ENCODE measurements around the gene SULT4A1. TPM values are rescaled to one million over a fixed set of nuclear protein-coding genes. Genes with fewer than 3 reads are reported as not detected.
A peak's percentile ranks its signal among the peaks of the same experiment; 100 is the strongest.

SULT4A1 gene
- total RNA-seq, 1 donor from 2014 or later, result 1.7 TPM

- DNase-seq (ENCODE audit: low spot score), result peak; percentile 39
Observed at GRCh38 chr22:43847376-43848289, 14.7 kb downstream of the SULT4A1 start.

DNA sequence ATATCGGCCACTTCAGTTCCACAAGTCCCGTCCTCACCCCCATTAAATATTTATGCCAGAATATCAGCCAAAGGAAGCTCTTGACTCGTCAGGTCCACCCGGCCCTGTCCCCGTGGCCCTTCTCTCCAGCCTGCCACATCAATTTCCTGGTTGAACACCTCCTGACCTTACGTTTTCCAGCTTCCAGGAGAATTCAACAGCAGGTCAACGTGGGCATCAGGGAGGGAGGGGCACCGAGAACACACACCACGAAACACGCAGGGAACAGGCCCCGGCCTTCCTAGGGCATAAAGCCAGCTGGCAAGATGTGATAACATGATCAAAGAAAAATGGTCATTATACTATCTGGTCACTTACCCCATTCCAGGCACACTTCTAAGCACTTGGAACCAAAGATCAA, 15.3 kb downstream of the SULT4A1 start:
- no peak for DNase-seq (ENCODE audit: low spot score)

DNA sequence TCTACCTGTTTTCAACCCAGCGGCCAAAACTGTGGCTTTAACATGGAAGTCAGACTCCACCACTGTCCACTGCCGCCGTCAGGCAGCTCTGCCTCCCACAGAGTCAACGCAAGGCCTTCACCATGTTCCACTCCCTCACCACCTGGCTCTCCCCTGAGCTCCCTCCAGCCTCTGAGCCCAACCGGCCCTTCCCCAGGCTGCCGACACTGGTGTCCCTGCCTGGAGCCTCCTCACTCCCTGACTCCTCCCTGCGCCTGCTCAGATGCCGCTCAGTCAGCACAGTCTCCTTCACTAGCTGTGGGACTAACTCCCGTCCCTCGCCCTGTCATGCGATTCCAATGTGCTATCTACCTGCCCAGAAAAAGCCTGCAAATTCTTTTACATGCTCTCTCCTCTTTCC, 16.3 kb downstream of the SULT4A1 start:
- no peak for DNase-seq (ENCODE audit: low spot score)

- DNase-seq (ENCODE audit: low spot score), result no peak
Observed at GRCh38 chr22:43844560-43845545, 17.5 kb downstream of the SULT4A1 start.

DNA sequence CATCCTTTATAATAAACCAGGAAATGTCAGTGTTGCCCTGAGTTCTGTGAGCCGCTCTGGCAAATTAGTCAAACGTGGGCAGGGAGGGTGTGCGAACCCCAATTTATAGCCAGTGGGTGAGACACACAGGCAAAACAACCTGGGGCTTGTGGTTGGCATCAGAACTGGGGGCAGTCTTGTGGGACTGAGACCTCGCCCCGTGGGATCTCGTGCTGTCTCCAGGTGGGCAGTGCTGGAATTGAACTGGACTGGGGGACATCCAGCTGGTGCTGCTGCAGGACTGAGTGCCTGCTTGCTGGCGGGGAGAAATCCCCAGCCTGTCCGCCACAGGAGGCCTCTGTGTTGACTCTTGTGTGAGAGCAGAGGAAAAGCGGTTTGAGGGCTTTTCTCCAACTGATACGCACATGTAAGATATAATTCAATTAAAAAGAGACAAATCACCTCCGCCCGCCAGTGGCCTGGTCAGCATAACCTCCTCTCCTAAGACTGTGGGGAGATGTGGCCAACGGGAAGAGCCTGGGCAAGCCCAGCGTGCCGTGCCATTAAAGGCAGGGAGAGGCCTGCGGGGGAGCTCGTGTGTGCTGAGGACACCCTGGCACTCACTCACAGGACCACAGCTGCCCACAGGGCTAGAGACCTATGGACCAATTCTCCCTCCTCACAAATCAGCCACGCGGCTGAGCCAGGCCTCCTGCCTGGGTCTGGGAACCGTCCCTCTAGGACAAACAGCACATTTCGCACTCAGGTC, 18.4 kb downstream of the SULT4A1 start:
- DNase-seq (ENCODE audit: low spot score), result no peak

DNA sequence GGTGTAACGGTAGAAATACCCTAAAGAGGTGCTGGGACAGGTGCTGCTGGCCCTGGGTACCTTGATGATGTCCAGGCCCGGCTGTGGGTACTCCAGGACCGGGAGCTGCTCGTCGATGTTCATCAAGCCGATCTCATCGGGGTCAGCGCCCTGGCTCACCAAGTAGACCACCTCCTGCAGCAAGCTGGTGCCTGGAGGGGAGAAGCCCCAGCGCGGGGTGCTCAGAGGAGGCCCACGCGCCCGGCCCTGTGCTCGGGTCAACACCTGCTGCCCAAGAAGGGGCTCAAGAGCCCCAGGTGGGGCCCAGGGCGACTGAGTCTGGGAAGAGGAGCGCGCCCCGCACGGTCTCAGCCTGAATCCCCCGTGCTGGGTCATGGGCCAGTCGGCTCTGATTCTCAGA, 20.6 kb downstream of the SULT4A1 start:
- no peak for DNase-seq (ENCODE audit: low spot score)

GRCh38 chr22:43840851-43841250, 21.5 kb downstream of the SULT4A1 start:
- DNase-seq (ENCODE audit: low spot score), result no peak

DNA sequence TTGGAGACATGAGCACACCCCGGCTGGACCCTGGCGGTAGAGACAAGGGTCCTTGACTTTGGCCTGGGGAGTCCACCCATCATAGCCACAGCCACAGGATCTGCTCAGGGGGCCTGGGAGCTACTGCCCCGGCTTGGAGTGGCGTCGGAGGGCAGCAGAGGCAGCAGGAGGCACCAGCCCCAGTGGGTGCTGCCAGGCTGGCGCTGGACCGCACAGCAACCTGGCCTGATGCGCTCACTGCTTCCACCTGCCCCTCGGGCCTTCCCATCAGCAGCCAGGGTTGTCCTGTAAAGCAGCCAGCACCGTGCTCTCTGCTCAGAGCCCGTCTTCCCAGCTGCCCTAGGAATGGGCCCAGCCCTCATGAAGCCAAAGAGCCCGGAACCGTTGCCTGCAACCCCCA, 21.9 kb downstream of the SULT4A1 start:
- no peak for DNase-seq (ENCODE audit: low spot score)

GRCh38 chr22:43839781-43840180, 22.5 kb downstream of the SULT4A1 start:
- DNase-seq (ENCODE audit: low spot score), result no peak

DNA sequence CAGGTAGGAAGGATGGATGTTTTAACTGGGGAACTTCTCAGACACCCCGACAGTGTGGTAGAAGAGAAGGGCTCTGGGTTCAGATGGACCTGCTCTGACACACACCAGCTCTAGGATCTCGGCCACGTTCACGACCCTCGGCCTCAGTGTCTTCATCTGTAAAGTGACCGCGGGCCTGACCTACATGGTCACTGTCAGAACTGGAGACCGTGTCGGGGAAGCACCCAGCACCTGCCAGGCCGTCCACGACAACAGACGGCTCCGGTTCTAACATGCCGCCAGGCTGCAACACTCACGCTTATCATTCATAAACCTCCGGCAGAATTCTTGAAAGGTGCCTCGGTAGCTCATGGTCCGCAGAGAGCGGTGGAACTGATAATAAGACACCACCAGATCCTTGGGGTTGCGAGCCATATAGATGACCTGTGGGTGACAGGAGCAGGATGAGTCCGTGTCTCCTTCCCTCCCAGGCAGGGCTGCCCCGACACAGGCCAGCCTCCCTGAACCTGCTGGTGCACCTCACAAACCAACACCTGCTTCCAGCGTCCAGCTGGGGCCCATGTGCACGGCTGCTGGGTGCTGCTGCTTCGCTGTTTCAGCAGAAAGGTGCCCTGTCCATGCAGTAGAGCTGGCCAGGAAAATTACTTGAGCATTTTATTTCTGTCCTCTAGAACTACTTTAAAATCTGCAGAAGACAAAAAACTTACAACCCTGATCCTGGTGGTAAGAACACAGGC, 23.6 kb downstream of the SULT4A1 start:
- no peak for DNase-seq (ENCODE audit: low spot score)

- no peak for DNase-seq (ENCODE audit: low spot score)
Observed at GRCh38 chr22:43838161-43838560, 24.2 kb downstream of the SULT4A1 start.

GRCh38 chr22:43837666-43838065, 24.6 kb downstream of the SULT4A1 start:
- DNase-seq (ENCODE audit: low spot score), result no peak

DNA sequence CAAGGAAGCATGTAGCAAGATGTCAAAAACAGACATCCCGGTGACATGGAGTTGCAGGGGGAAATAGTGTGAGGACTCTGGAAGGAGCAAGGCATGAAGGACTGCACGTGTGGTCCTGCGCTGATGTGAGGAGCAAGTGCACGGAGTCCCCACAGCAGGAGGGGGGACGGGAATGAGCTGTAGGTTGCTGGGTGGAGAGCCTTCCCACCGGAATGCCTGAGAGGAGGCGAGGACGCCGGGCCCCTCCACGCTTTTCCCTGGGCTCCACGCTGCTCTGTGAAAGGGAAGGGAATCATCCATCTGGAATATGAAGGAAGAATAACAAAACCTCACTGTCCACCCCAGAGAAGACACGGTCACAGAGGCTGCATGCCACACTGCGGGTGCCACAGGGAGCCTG, 26.6 kb downstream of the SULT4A1 start:
- no peak for DNase-seq (ENCODE audit: low spot score)

- no peak for DNase-seq (ENCODE audit: low spot score)
Observed at GRCh38 chr22:43835166-43835565, 27.1 kb downstream of the SULT4A1 start.

- no peak for DNase-seq (ENCODE audit: low spot score)
Observed at GRCh38 chr22:43833286-43834240, 28.8 kb downstream of the SULT4A1 start.

DNA sequence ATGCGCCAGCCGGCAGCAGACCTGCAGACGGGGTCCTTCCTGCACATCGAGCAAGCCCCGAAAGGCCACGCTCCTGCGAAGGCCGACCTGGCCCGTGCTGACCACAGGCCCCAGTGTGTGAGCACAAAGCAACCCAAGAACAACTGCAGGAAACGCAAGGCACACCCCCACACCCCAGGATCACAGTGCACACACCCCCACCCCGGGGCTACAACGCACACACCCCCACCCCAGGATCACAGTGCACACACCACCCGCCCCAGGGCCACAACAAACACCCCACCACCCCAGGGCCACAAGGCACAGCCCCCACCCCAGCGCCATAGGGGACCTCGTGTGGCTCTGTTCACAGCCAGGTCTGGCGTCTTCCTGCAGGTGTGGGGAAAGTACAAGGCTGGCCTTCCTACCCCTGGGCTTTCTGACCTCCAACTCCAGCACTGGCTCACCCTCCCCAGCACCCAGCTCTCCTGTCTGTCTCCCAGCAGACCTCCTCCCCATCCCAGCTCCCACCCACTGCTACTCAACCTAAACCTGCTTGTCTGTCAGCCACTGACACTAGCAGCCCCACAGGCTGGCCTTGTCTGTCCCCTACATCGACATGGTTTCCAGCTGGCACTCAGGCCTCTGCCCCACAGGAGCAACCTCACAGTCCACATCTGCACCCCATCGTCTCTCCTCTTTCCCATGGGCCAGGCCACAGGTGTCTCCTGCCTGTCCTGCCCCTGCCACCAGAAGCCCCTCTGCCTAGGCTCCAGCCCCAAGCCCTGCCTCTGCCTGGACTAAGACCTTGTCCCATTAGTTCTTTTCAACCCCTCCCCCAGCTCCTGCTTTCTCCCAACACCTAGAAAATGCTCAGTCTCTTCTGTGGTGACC, 29.7 kb downstream of the SULT4A1 start:
- DNase-seq (ENCODE audit: low spot score), result no peak

DNA sequence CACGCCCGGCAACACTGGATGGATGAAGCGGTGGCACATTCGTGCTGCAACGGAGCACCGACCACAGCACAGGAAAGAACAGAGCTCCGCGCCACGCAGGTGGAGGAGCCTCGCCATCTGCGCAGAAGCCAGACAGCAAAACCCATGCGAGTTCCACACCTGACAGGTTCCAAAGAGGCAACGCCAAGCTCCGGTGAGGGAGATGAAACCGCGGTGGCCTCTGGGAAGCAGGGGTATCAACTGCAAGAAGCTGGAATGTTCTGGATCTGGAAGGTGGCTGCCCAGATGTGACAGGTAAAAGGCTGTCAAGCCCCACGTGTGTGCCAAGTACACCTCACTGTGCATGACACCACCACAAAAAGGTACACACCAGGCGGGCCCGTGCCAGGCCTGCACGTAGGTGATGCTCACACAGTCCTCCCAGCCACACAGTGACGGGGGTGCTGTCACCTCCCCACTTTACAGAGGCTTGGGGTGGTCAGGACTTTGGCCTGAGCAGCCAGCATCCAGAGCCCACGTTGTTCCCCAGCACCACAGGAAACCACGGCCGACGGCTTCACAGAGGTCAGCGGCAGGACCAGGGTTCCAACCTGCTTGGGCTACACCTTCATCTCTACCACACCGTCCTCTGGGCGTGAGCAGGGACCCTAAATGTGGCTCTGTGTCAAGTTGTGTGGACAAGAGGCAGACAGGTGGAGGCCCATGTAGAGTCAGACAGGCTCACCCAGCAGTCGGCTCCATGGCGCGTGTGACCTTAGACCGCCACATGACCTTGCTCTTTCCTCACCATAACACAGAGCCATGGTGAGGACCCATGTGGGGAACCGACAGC, 30.5 kb downstream of the SULT4A1 start:
- DNase-seq (ENCODE audit: low spot score), result no peak

All from mesenteric fat pad (tissue), 1 donor.